Measurements from ENCODE around the gene ITGA11. TPM values are rescaled to one million over a fixed set of nuclear protein-coding genes. Genes with fewer than 3 reads are reported as not detected.

ITGA11 gene
- total and polyA plus RNA-seq, 2 of the 13 experiments (the other 11 are each of a cell fraction or from before 2014, with no cell fraction given): not detected

GRCh38 chr15:68434021-68434420 is 2.1 kb upstream of the ITGA11 start:
- no peak overlapping the region for H2AFZ ChIP-seq (ENCODE audit: low read length)
- ATAC-seq: no peak
- CTCF ChIA-PET (ENCODE audit: low intra/inter-chr PET ratio, low total read pairs): no interaction called here

More at GRCh38 chr15:68434021-68434420, 2.1 kb upstream of the ITGA11 start:
- DNase-seq (ENCODE audit: low spot score) (no peak), FAIRE-seq (no peak)
- H3K9ac ChIP-seq (ENCODE audit: insufficient read depth, low read depth, low read length): no peak overlapping the region
- H3K79me2 ChIP-seq (ENCODE audit: insufficient read depth, low read length): no peaks in the 10 kb centered on the region
- POLR2A ChIA-PET: no interaction called here
- H3K27me3 ChIP-seq (ENCODE audit: control insufficient read depth in 1 of 2, insufficient read depth in 2 of 2, low read length in 2 of 2): peaks cover 7 to 51% of the 10 kb centered on the region in 2 experiments
- intact Hi-C loops (cut with micrococcal nuclease; ENCODE audit: unreplicated experiment): no loop called here
- WGBS (ENCODE audit: low lambda C conversion rate): 35% methylated on average over 1 of the region's 6 CpGs
- no peak overlapping the region for H3K4me3 ChIP-seq (replicated peaks in 1 of 3; ENCODE audit: insufficient read depth in 1 of 3, low read depth in 2 of 3, low read length in 3 of 3)
- no peaks in the 10 kb centered on the region for H4K20me1 ChIP-seq (ENCODE audit: insufficient read depth, low read length)
- no peak overlapping the region for H3K27ac ChIP-seq (ENCODE audit: extremely low read length, insufficient read depth, low read length)
- H3K4me1 ChIP-seq (ENCODE audit: insufficient read depth, low read length): no peaks in the 10 kb centered on the region
- no peak overlapping the region for H3K4me2 ChIP-seq (ENCODE audit: low read depth, low read length)
- TF ChIP-seq CEBPZ (IDR thresholded peaks at IDR 0.05; ENCODE audit: low read length): no peak
- no peak for TF ChIP-seq ZNF773 (CRISPR knock-in tag; IDR thresholded peaks at IDR 0.05; ENCODE audit: borderline replicate concordance)
- TF ChIP-seq TERF1 (CRISPR knock-in tag; IDR thresholded peaks at IDR 0.05): no peak
- TF ChIP-seq HNF4G (IDR thresholded peaks at IDR 0.05; ENCODE audit: borderline replicate concordance, low read depth, low read length): no peak
- no peak for TF ChIP-seq HNF4G (CRISPR knock-in tag; IDR thresholded peaks at IDR 0.05; ENCODE audit: borderline replicate concordance, low read depth)
- TF ChIP-seq ZNF615 (CRISPR knock-in tag; IDR thresholded peaks at IDR 0.05; ENCODE audit: borderline replicate concordance): no peak
- TF ChIP-seq KDM1A (CRISPR knock-in tag; IDR thresholded peaks at IDR 0.05): no peak
- TF ChIP-seq ZFP82 (CRISPR knock-in tag; IDR thresholded peaks at IDR 0.05; ENCODE audit: borderline replicate concordance): no peak
- no peak for TF ChIP-seq JDP2 (CRISPR knock-in tag; IDR thresholded peaks at IDR 0.05; ENCODE audit: borderline replicate concordance)
- no peak for TF ChIP-seq XBP1 (CRISPR knock-in tag; IDR thresholded peaks at IDR 0.05)
- TF ChIP-seq ZMAT5 (CRISPR knock-in tag; IDR thresholded peaks at IDR 0.05; ENCODE audit: borderline replicate concordance, low read depth): no peak
- TF ChIP-seq ZNF20 (CRISPR knock-in tag; IDR thresholded peaks at IDR 0.05): no peak
- no peak for TF ChIP-seq SIN3B (IDR thresholded peaks at IDR 0.05; ENCODE audit: low read length)
- no peak for TF ChIP-seq ZBTB25 (CRISPR knock-in tag; IDR thresholded peaks at IDR 0.05)
- TF ChIP-seq MBNL3 (CRISPR knock-in tag; conservative IDR thresholded peaks at IDR 0.05): no peak
- no peak for TF ChIP-seq ZNF230 (CRISPR knock-in tag; IDR thresholded peaks at IDR 0.05)
- TF ChIP-seq MTA1 (CRISPR knock-in tag; IDR thresholded peaks at IDR 0.05; ENCODE audit: borderline replicate concordance): no peak
- no peaks in the 10 kb centered on the region for H3K36me3 ChIP-seq (replicated peaks in 1 of 2; ENCODE audit: control insufficient read depth in 1 of 2, insufficient read depth in 2 of 2, low read length in 2 of 2)
- no TSS peak for BruUV-seq (replicated peaks)
- H3K9me3 ChIP-seq (ENCODE audit: low read length): no peaks in the 10 kb centered on the region
- in situ Hi-C loops (cut with HindIII; ENCODE audit: extremely low pct_ligation_motif_present, low pct_unique_long_range_greater_than_20kb): no loop called here
